HK-2 (cell line): Measurements from ENCODE around the gene TAS2R41.

ENCODE experiments used
- DNase-seq: peaks from one replicate; pipeline ENCODE4 v3.0.0-alpha.2; 2018; ENCODE audit not compliant: unreplicated experiment

The TAS2R41 gene

GRCh38 chr7:143477501-143478150, at the start of gene TAS2R41:
TSS of gene TAS2R41 (plus strand) at chr7:143477873. CDS start at chr7:143477873, 0 bp downstream.
- no peak for DNase-seq

- no peak for DNase-seq
Observed at GRCh38 chr7:143429770-143430698, 47.6 kb upstream of the TAS2R41 start.

- DNase-seq = no peak
Observed at GRCh38 chr7:143431109-143431508, 46.6 kb upstream of the TAS2R41 start.

GRCh38 chr7:143433759-143434158, 43.9 kb upstream of the TAS2R41 start:
- no peak for DNase-seq

GRCh38 chr7:143434660-143435059, 43.0 kb upstream of the TAS2R41 start:
- DNase-seq = peak; percentile 14

- DNase-seq = no peak
Observed at GRCh38 chr7:143435266-143435665, 42.4 kb upstream of the TAS2R41 start.

- no peak for DNase-seq
Observed at GRCh38 chr7:143436325-143436946, 41.2 kb upstream of the TAS2R41 start.

GRCh38 chr7:143437578-143437977, 40.1 kb upstream of the TAS2R41 start:
- no peak for DNase-seq

- no peak for DNase-seq
Observed at GRCh38 chr7:143439866-143440265, 37.8 kb upstream of the TAS2R41 start.

GRCh38 chr7:143443153-143443552, 34.5 kb upstream of the TAS2R41 start, which contains the start of gene TAS2R60:
TSS of gene TAS2R60 (plus strand) at chr7:143443453. CDS start at chr7:143443453, 0 bp downstream.
- DNase-seq = no peak

- no peak for DNase-seq
Observed at GRCh38 chr7:143444063-143444782, 33.5 kb upstream of the TAS2R41 start.

GRCh38 chr7:143444785-143445184, 32.9 kb upstream of the TAS2R41 start:
- DNase-seq = no peak

- DNase-seq = no peak
Observed at GRCh38 chr7:143447466-143447865, 30.2 kb upstream of the TAS2R41 start.

GRCh38 chr7:143448429-143448828, 29.2 kb upstream of the TAS2R41 start:
- no peak for DNase-seq

- DNase-seq = no peak
Observed at GRCh38 chr7:143449793-143450192, 27.9 kb upstream of the TAS2R41 start.

- no peak for DNase-seq
Observed at GRCh38 chr7:143451122-143451521, 26.6 kb upstream of the TAS2R41 start.

- DNase-seq = no peak
Observed at GRCh38 chr7:143451746-143452145, 25.9 kb upstream of the TAS2R41 start.

- no peak for DNase-seq
Observed at GRCh38 chr7:143452495-143452894, 25.2 kb upstream of the TAS2R41 start.

GRCh38 chr7:143454091-143454680, 23.5 kb upstream of the TAS2R41 start:
- DNase-seq = no peak

- no peak for DNase-seq
Observed at GRCh38 chr7:143455491-143455890, 22.2 kb upstream of the TAS2R41 start.

GRCh38 chr7:143455942-143456341, 21.7 kb upstream of the TAS2R41 start:
- no peak for DNase-seq
